Measurements from ENCODE around the gene TXNIP. TPM values are rescaled to one million over a fixed set of nuclear protein-coding genes. Genes with fewer than 3 reads are reported as not detected.

Gene TXNIP
- total RNA-seq, 2 donors from 2014 or later, result 618 to 736 TPM

- H3K27me3 ChIP-seq (replicated peaks; ENCODE audit: insufficient read depth), result no peaks in the 10 kb centered on the region
- WGBS, result 11% methylated on average over 12 of the region's 12 CpGs
- intact Hi-C loops (cut with DNase I), result loop anchor here (2.0 kb wide), 1 partner anchor 16 kb away; no protein-coding TSS in a partner anchor
- H3K4me1 ChIP-seq (replicated peaks), result peaks cover 10% of the 10 kb centered on the region
- H3K9me3 ChIP-seq, result no peaks in the 10 kb centered on the region
- peak overlapping the region; percentile 48 to 64 for H3K4me3 ChIP-seq
- H3K27ac ChIP-seq, result peak overlapping the region; percentile 96 to 97
- H3K36me3 ChIP-seq, result peaks cover 18 to 25% of the 10 kb centered on the region in 2 donors
- peak; percentile 56 for DNase-seq (ENCODE audit: low spot score)
- TF ChIP-seq CTCF (IDR thresholded peaks at IDR 0.05) (no peak), POLR2AphosphoS5 (IDR thresholded peaks at IDR 0.05) (peak; percentile 70), POLR2A (IDR thresholded peaks at IDR 0.05) (peak; percentile 15)
Measured at GRCh38 chr1:145997016-145997717, 788 bp upstream of the TXNIP start.

- Histone ChIP-seq H3K9me3 (no peaks in the 10 kb centered on the region), H3K4me3 (peak overlapping the region; percentile 48 to 64), H3K27ac (peak overlapping the region; percentile 96 to 97), H3K36me3 (peaks cover 18 to 25% of the 10 kb centered on the region in 2 donors), H3K27me3 (replicated peaks; ENCODE audit: insufficient read depth) (no peaks in the 10 kb centered on the region), H3K4me1 (replicated peaks) (peaks cover 10% of the 10 kb centered on the region)
- intact Hi-C loops (cut with DNase I), result loop anchor here (2.0 kb wide), 1 partner anchor 15 kb away; no protein-coding TSS in a partner anchor
- TF ChIP-seq CTCF (IDR thresholded peaks at IDR 0.05), result no peak
- TF ChIP-seq POLR2AphosphoS5 (IDR thresholded peaks at IDR 0.05), result no peak
- no peak for TF ChIP-seq POLR2A (IDR thresholded peaks at IDR 0.05)
- no peak for DNase-seq (ENCODE audit: low spot score)
- WGBS, result under 1% methylated on average over 13 of the region's 13 CpGs
Measured at GRCh38 chr1:145995964-145996432, 381 bp downstream of the TXNIP start.

GRCh38 chr1:145995148-145995881 is 1.1 kb downstream of the TXNIP start:
- no peak for DNase-seq (ENCODE audit: low spot score)
- intact Hi-C loops (cut with DNase I), result no loop called here
- Histone ChIP-seq H3K27ac (peak overlapping the region; percentile 96 to 97), H3K27me3 (replicated peaks; ENCODE audit: insufficient read depth) (no peaks in the 10 kb centered on the region), H3K4me1 (replicated peaks) (peaks cover 10% of the 10 kb centered on the region), H3K4me3 (peak overlapping the region; percentile 48 to 64), H3K36me3 (peaks cover 18 to 25% of the 10 kb centered on the region in 2 donors), H3K9me3 (no peaks in the 10 kb centered on the region)
- TF ChIP-seq CTCF (IDR thresholded peaks at IDR 0.05) (no peak), POLR2AphosphoS5 (IDR thresholded peaks at IDR 0.05) (peak; percentile 11)
- under 1% methylated on average over 8 of the region's 8 CpGs for WGBS

GRCh38 chr1:145994391-145995120 is 1.8 kb downstream of the TXNIP start:
- DNase-seq (ENCODE audit: low spot score), result no peak
- peak overlapping the region; percentile 96 to 97 for H3K27ac ChIP-seq
- 35% methylated on average over 10 of the region's 10 CpGs for WGBS
- H3K4me1 ChIP-seq (replicated peaks), result peaks cover 6% of the 10 kb centered on the region
- intact Hi-C loops (cut with DNase I), result no loop called here
- H3K27me3 ChIP-seq (replicated peaks; ENCODE audit: insufficient read depth), result no peaks in the 10 kb centered on the region
- peak overlapping the region; percentile 48 to 64 for H3K4me3 ChIP-seq
- H3K36me3 ChIP-seq, result peaks cover 18 to 25% of the 10 kb centered on the region in 2 donors
- no peaks in the 10 kb centered on the region for H3K9me3 ChIP-seq
- TF ChIP-seq POLR2AphosphoS5 (IDR thresholded peaks at IDR 0.05) (no peak), POLR2A (IDR thresholded peaks at IDR 0.05) (no peak), CTCF (IDR thresholded peaks at IDR 0.05) (no peak)

Measured in prostate gland (tissue), 2 donors.